SU-DHL-6 (cell line): ENCODE results near the gene HIVEP3.

ENCODE experiments used
- EZH2phosphoT487 ChIP-seq: fragments of 200-600 bp; sonication (generic), shearing (Covaris generic); conservative IDR thresholded peaks from 2 replicates; pipeline ENCODE4 v1.6.1; 2018; ENCODE audit warnings: mild to moderate bottlenecking, antibody characterized with exemption, low read length, moderate library complexity, mixed read lengths
- TF ChIP-seq, protein P1 (sequence below): fragments of 200-600 bp; sonication (generic); IDR thresholded peaks from one replicate; pipeline ENCODE4 v1.5.1; 2017; ENCODE audit warnings: antibody characterized with exemption, mild to moderate bottlenecking, low read length, moderate library complexity; ENCODE audit not compliant: insufficient read depth, poor library complexity, severe bottlenecking

DNA sequence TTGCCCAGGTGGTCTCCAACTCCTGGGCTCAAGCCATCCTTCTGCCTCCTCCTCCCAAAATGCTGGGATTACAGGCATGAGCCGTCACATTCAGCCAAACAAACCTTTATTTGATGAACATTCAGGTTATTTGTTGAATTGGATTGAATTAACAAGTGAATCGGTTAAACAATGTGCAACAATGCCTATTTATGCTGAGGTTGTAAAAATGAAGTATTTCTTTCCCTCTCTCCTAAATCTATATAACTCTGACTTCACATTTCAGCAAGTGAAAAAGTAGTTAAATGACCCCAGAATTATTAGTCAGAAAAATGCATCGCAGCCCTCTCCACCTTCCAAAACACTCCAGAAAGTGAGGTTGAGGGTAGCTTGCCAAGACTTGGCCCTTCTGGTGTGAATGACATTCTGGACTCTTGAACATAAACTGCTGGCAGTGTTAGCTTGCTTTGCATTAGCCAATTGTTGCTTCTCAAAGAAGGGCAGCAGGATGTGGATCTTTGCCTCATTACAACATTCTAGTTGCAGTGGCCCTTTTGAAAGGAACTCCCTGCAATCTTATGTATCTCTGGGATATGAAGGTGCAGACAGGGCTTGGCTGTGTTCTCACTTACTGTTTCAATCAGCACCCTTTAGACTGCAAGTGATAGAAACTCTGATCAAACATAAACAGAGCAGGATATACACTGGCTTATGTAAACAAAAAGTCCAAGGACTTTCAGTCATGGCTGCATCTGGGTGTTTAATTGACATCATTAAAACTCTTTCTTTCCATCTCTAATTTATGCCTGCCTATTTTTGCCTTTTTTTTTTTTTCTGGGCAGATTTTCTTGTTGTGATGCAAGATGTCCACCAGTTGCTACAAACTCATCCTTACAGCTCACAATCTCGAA, 456.7 kb downstream of the HIVEP3 start:
- TF ChIP-seq, protein P1, sequence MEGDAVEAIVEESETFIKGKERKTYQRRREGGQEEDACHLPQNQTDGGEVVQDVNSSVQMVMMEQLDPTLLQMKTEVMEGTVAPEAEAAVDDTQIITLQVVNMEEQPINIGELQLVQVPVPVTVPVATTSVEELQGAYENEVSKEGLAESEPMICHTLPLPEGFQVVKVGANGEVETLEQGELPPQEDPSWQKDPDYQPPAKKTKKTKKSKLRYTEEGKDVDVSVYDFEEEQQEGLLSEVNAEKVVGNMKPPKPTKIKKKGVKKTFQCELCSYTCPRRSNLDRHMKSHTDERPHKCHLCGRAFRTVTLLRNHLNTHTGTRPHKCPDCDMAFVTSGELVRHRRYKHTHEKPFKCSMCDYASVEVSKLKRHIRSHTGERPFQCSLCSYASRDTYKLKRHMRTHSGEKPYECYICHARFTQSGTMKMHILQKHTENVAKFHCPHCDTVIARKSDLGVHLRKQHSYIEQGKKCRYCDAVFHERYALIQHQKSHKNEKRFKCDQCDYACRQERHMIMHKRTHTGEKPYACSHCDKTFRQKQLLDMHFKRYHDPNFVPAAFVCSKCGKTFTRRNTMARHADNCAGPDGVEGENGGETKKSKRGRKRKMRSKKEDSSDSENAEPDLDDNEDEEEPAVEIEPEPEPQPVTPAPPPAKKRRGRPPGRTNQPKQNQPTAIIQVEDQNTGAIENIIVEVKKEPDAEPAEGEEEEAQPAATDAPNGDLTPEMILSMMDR, result no peak
- TF ChIP-seq EZH2phosphoT487, result no peak
